Esophagus muscularis mucosa (tissue), 4 donors: ENCODE data around the gene SLC35F3. TPM values are rescaled to one million over a fixed set of nuclear protein-coding genes. Genes with fewer than 3 reads are reported as not detected.

Source experiments
- DNase-seq: peaks from one replicate; pipeline ENCODE4 v3.0.0-alpha.2; 2017; ENCODE audit errors: extremely low spot score
- H3K27ac ChIP-seq, 4 donors: fragments of 200-600 bp; sonication (generic); replicated peaks in 1 of 4; 1 replicate in 3 of 4; 2 replicates in 1 of 4; pipeline ENCODE4 v1.5.1; 2016 to 2019; ENCODE audit warnings: mild to moderate bottlenecking in 1 of 4
- H3K27me3 ChIP-seq, 4 donors: fragments of 200-600 bp; sonication (generic); one replicate each; pipeline versions ENCODE4 v1.5.1 to v1.6.0; 2016 to 2019
- H3K36me3 ChIP-seq, 4 donors: fragments of 200-600 bp; sonication (generic); one replicate each; pipeline ENCODE4 v1.5.1; 2016 to 2019
- H3K4me1 ChIP-seq, 4 donors: fragments of 200-600 bp; sonication (generic); one replicate each; pipeline ENCODE4 v1.5.1; 2016 to 2019
- H3K4me3 ChIP-seq, 4 donors: fragments of 200-600 bp; sonication (generic); 1 replicate in 2 of 4; 2 replicates in 2 of 4; pipeline ENCODE4 v1.5.1; 2016 to 2019; ENCODE audit warnings: mild to moderate bottlenecking in 4 of 4, moderate library complexity in 1 of 4
- H3K9me3 ChIP-seq, 4 donors: fragments of 200-600 bp; sonication (generic); 1 replicate in 3 of 4; 2 replicates in 1 of 4; pipeline ENCODE4 v1.5.1; 2016 to 2019
- EP300 ChIP-seq: sonication (generic); formaldehyde crosslinking; IDR thresholded peaks from one replicate; pipeline ENCODE4 v1.6.1; 2017; ENCODE audit warnings: antibody characterized with exemption
- POLR2A ChIP-seq: fragments of 450-650 bp; IDR thresholded peaks from one replicate; pipeline ENCODE4 v1.6.1; 2017; ENCODE audit warnings: antibody characterized with exemption, moderate library complexity, mild to moderate bottlenecking, low read depth
- POLR2AphosphoS5 ChIP-seq, 2 donors: sonication (generic); formaldehyde crosslinking; IDR thresholded peaks; one replicate each; pipeline ENCODE4 v1.6.1; 2017; ENCODE audit warnings: antibody characterized with exemption in 2 of 2
- WGBS: methylation state at CpG from one replicate; pipeline ENCODE4 v1.1.5; 2018; 5-methylcytosine and 5-hydroxymethylcytosine counted together
- intact Hi-C: fragments of 100-400 bp; cut with DNase I; formaldehyde crosslinking; loops from one replicate; pipeline ENCODE4 v1.15.1; 2023
- total RNA-seq, 4 donors: library from RNA; depleted of rRNA; stranded (reverse); fragments of >200 nt; gene quantifications; one replicate each; pipeline versions ENCODE4 v1.1.0 to v1.2.1, GENCODE V29; 2016
- TF ChIP-seq, protein P1 (sequence below), 3 experiments: fragments of 200-600 bp in 2 of 3; fragments of 450-650 bp in 1 of 3; sonication (generic) in 2 of 3; IDR thresholded peaks; one replicate each; pipeline ENCODE4 v1.5.1; 2017 to 2019; ENCODE audit warnings: antibody characterized with exemption in 3 of 3, mild to moderate bottlenecking in 2 of 3, moderate library complexity in 1 of 3

SLC35F3 gene
- total RNA-seq, 4 donors from 2014 or later: 0.34 TPM; not detected in 3

DNA sequence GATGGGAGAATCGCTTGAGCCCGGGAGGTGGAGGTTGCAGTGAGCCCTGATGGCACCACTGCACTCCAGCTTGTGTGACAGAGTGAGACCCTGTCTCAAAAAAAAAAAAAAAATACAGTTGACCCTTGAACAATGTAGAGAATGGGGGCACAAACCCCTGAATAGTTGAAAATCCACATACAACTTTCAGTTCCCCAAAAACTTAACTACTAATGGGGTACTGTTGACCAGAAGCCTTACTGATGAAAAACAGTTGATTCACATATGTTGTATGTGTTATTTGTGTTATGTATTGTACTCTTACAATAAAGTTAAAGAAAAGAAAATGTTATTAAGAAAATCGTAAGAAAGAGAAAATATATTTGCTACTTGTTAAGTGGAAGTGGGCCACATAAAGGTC, 417.6 kb downstream of the SLC35F3 start:
- DNase-seq: no peak
- H3K27ac ChIP-seq: no peak overlapping the region
- H3K4me1 ChIP-seq: peaks cover 3 to 8% (median 5%) of the 10 kb centered on the region in 4 donors
- intact Hi-C loops: no loop called here
- 97% methylated on average over 3 of the region's 3 CpGs for WGBS
- H3K36me3 ChIP-seq: no peaks in the 10 kb centered on the region
- H3K27me3 ChIP-seq: peaks cover 0 to 60% (median 0%) of the 10 kb centered on the region in 4 donors
- H3K4me3 ChIP-seq: no peak overlapping the region
- no peaks in the 10 kb centered on the region for H3K9me3 ChIP-seq
- TF ChIP-seq POLR2A (no peak), POLR2AphosphoS5 (IDR thresholded peaks at IDR 0.05) (no peak), EP300 (no peak)
- TF ChIP-seq, protein P1, sequence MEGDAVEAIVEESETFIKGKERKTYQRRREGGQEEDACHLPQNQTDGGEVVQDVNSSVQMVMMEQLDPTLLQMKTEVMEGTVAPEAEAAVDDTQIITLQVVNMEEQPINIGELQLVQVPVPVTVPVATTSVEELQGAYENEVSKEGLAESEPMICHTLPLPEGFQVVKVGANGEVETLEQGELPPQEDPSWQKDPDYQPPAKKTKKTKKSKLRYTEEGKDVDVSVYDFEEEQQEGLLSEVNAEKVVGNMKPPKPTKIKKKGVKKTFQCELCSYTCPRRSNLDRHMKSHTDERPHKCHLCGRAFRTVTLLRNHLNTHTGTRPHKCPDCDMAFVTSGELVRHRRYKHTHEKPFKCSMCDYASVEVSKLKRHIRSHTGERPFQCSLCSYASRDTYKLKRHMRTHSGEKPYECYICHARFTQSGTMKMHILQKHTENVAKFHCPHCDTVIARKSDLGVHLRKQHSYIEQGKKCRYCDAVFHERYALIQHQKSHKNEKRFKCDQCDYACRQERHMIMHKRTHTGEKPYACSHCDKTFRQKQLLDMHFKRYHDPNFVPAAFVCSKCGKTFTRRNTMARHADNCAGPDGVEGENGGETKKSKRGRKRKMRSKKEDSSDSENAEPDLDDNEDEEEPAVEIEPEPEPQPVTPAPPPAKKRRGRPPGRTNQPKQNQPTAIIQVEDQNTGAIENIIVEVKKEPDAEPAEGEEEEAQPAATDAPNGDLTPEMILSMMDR (IDR thresholded peaks at IDR 0.05): no peak

- 47% methylated on average over 11 of the region's 13 CpGs for WGBS
- Histone ChIP-seq H3K27ac (no peak overlapping the region), H3K27me3 (peaks cover 0 to 56% (median 0%) of the 10 kb centered on the region in 4 donors), H3K4me3 (no peak overlapping the region), H3K36me3 (no peaks in the 10 kb centered on the region), H3K4me1 (peaks cover 3 to 8% (median 5%) of the 10 kb centered on the region in 4 donors), H3K9me3 (no peaks in the 10 kb centered on the region)
- intact Hi-C loops: no loop called here
- DNase-seq: peak; percentile 89
- TF ChIP-seq, protein P1 (IDR thresholded peaks at IDR 0.05): no peak
Observed at GRCh38 chr1:234322979-234323378, 418.5 kb downstream of the SLC35F3 start.

- intact Hi-C loops: no loop called here
- no peak for TF ChIP-seq EP300
- TF ChIP-seq, protein P1 (IDR thresholded peaks at IDR 0.05): no peak
- TF ChIP-seq POLR2AphosphoS5 (IDR thresholded peaks at IDR 0.05): no peak
- no peak for TF ChIP-seq POLR2A
- no peak overlapping the region for H3K4me3 ChIP-seq
- H3K4me1 ChIP-seq: peaks cover 3 to 8% (median 5%) of the 10 kb centered on the region in 4 donors
- no peaks in the 10 kb centered on the region for H3K9me3 ChIP-seq
- H3K36me3 ChIP-seq: no peaks in the 10 kb centered on the region
- 82% methylated on average over 6 of the region's 6 CpGs for WGBS
- H3K27me3 ChIP-seq: peaks cover 0 to 47% (median 0%) of the 10 kb centered on the region in 4 donors
- no peak overlapping the region for H3K27ac ChIP-seq
- DNase-seq: no peak
Observed at GRCh38 chr1:234324821-234325220, 420.3 kb downstream of the SLC35F3 start.

DNA sequence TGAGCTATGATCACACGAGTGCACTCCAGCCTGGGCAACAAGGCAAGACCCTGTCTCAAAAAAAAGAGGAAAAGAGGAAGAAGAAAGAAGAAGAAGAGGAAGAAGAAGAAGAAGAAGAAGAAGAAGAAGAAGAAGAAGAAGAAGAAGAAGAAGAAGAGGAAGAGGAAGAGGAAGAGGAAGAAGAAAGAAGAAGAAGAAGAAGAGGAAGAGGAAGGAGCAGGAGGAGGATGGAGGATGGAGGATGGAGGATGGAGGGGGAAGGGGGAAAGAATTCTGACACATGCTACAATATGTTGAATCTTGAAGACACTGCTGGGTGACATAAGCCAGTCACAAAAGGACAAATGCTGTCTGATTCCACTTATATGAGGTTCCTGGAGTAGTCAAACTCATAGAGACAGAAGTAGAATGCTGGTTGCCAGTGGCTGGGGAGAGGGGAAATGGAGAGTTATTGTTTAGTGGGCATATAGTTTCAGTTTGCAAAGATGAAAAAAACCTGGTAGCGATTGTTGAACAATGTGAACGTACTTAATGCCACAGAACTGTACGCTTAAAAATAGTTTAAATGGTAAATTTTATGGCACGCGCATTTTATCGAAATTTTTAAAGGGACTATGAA, 421.5 kb downstream of the SLC35F3 start:
- TF ChIP-seq EP300 (no peak), POLR2AphosphoS5 (IDR thresholded peaks at IDR 0.05) (no peak), POLR2A (no peak)
- TF ChIP-seq, protein P1 (IDR thresholded peaks at IDR 0.05): no peak
- H3K27me3 ChIP-seq: peaks cover 0 to 42% (median 0%) of the 10 kb centered on the region in 4 donors
- no peak overlapping the region for H3K27ac ChIP-seq
- intact Hi-C loops: no loop called here
- H3K9me3 ChIP-seq: no peaks in the 10 kb centered on the region
- peak overlapping the region; percentile 16 to 43 (median 39) for H3K4me3 ChIP-seq
- no peak for DNase-seq
- H3K36me3 ChIP-seq: no peaks in the 10 kb centered on the region
- WGBS: 72% methylated on average over 7 of the region's 7 CpGs
- H3K4me1 ChIP-seq: peaks cover 3 to 8% (median 5%) of the 10 kb centered on the region in 4 donors
